ENCODE results near the gene FDXR.

The FDXR gene

GRCh38 chr17:74859459-74860228, 13.2 kb downstream of the FDXR start, which contains the start of gene GRIN2C:
GRIN2C (minus strand) TSS chr17:74859885; CDS start chr17:74855092, 4,793 bp downstream.
- DNase-seq: peak in 3 of 56 donors; percentile 6 to 20 (median 12)

GRCh38 chr17:74858672-74859458, 13.9 kb downstream of the FDXR start:
- no peak for DNase-seq

GRCh38 chr17:74857191-74857590, 15.6 kb downstream of the FDXR start:
- no peak for DNase-seq

GRCh38 chr17:74856112-74856511, 16.7 kb downstream of the FDXR start:
- no peak for DNase-seq

GRCh38 chr17:74855323-74855722, 17.5 kb downstream of the FDXR start:
- DNase-seq: no peak

GRCh38 chr17:74854792-74855191, 18.0 kb downstream of the FDXR start:
- DNase-seq: no peak

- no peak for DNase-seq
Measured at GRCh38 chr17:74853669-74854068, 19.1 kb downstream of the FDXR start.

GRCh38 chr17:74853048-74853397, 19.8 kb downstream of the FDXR start:
- DNase-seq: no peak

- no peak for DNase-seq
Measured at GRCh38 chr17:74852237-74853047, 20.4 kb downstream of the FDXR start.

GRCh38 chr17:74851612-74852236, 21.1 kb downstream of the FDXR start:
- DNase-seq: no peak

GRCh38 chr17:74850914-74851313, 21.9 kb downstream of the FDXR start:
- no peak for DNase-seq

- no peak for DNase-seq
Measured at GRCh38 chr17:74850310-74850709, 22.5 kb downstream of the FDXR start.

GRCh38 chr17:74848656-74849399, 24.0 kb downstream of the FDXR start:
- DNase-seq: no peak

- DNase-seq: no peak
Measured at GRCh38 chr17:74846621-74847020, 26.2 kb downstream of the FDXR start.

- DNase-seq: no peak
Measured at GRCh38 chr17:74843352-74843627, 29.5 kb downstream of the FDXR start.

- DNase-seq: peak in 51 of 56 donors; percentile 23 to 84 (median 64)
Measured at GRCh38 chr17:74842599-74843351, 30.0 kb downstream of the FDXR start.

GRCh38 chr17:74842146-74842598, 30.6 kb downstream of the FDXR start:
- DNase-seq: peak in 6 of 56 donors; percentile 35 to 64 (median 47)

GRCh38 chr17:74840989-74841666, 31.7 kb downstream of the FDXR start:
- peak in 46 of 56 donors; percentile 22 to 74 (median 50) for DNase-seq
